ENCODE measurements around the gene GRM7. TPM values are rescaled to one million over a fixed set of nuclear protein-coding genes. Genes with fewer than 3 reads are reported as not detected.

The GRM7 gene
- total and polyA plus RNA-seq, 9 of the 15 experiments (the other 6 are each of a cell fraction or from before 2014, with no cell fraction given): not detected

DNA sequence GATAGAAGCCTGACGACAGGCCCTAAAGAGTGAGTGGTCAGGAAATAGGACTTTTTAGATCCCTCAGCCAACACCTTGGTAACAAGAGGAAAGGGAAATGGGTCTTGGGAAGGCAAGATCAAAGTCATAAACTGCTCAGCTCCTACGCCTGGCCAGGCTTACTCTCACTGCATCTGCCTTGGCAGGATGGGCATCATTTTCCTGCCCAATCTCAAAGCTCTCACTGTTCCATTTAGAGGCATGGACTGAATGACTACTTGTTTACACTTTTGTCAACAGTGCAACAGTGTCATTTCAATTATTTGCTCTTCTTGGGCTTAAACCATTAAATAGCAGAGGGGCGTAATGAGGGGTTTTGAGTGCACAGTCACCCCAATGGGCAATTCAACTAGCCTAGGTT, 808.7 kb downstream of the GRM7 start (continued):
- TF ChIP-seq, protein P1, sequence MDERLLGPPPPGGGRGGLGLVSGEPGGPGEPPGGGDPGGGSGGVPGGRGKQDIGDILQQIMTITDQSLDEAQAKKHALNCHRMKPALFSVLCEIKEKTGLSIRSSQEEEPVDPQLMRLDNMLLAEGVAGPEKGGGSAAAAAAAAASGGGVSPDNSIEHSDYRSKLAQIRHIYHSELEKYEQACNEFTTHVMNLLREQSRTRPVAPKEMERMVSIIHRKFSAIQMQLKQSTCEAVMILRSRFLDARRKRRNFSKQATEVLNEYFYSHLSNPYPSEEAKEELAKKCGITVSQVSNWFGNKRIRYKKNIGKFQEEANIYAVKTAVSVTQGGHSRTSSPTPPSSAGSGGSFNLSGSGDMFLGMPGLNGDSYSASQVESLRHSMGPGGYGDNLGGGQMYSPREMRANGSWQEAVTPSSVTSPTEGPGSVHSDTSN (CRISPR knock-in tag; IDR thresholded peaks at IDR 0.05; ENCODE audit: low read depth): no peak
- TF ChIP-seq, protein P1 (tag; conservative IDR thresholded peaks at IDR 0.05; ENCODE audit: low read depth): no peak
- TF ChIP-seq BRF1 (IDR thresholded peaks at IDR 0.05; ENCODE audit: borderline replicate concordance, extremely low read depth, insufficient read length): no peak

DNA sequence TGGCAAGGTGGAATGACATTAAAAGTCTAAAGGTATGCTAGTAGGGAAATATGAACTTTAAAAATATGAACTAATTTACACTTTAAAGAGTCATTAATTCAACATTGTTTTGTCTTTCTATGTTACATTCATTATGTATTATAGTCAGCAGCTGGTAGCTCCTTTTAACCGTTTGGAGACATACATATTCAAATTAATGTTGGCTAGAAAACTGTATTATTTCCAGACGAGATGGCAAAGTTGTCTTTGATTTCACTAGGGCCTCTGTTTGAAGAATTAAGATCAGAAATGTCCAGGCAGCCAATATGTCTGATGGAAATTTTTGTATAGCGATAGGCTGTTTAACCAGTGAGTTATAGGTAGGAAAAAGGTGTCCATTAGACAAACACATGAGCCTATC, 817.6 kb downstream of the GRM7 start:
- Histone ChIP-seq H3K9ac (ENCODE audit: insufficient read depth in 1 of 2, low read depth in 2 of 2, low read length in 2 of 2) (no peak overlapping the region), H3K36me3 (ENCODE audit: control insufficient read depth, insufficient read depth, low read length) (no peaks in the 10 kb centered on the region), H3K4me2 (ENCODE audit: insufficient read depth, low read length) (no peak overlapping the region), H4K20me1 (replicated peaks; ENCODE audit: control insufficient read depth, insufficient read depth, low read length) (no peaks in the 10 kb centered on the region), H3K27me3 (ENCODE audit: control insufficient read depth in 2 of 2, insufficient read depth in 2 of 2, low read length in 2 of 2) (no peaks in the 10 kb centered on the region), H2AFZ (ENCODE audit: low read depth, low read length) (no peak overlapping the region), H3K4me3 (no peak overlapping the region), H3K9me1 (ENCODE audit: control insufficient read depth, insufficient read depth, low read length) (no peaks in the 10 kb centered on the region), H3K4me1 (replicated peaks in 1 of 2; ENCODE audit: control insufficient read depth in 2 of 2, insufficient read depth in 2 of 2, low read length in 2 of 2) (no peaks in the 10 kb centered on the region), H3K27ac (ENCODE audit: extremely low read depth, low read depth, low read length) (no peak overlapping the region), H3K79me2 (ENCODE audit: control insufficient read depth, insufficient read depth, low read length) (no peaks in the 10 kb centered on the region), H3K9me3 (replicated peaks; ENCODE audit: control insufficient read depth, insufficient read depth, low read depth, low read length) (no peaks in the 10 kb centered on the region; the same call in 1 of the 2 replicates)
- no peak for ATAC-seq
- ChIA-PET POLR2A (no interaction called here), CTCF (ENCODE audit: low intra/inter-chr PET ratio) (no interaction called here)
- intact Hi-C loops (cut with micrococcal nuclease) (no loop called here), in situ Hi-C loops (cut with MboI) (no loop called here)
- WGBS (ENCODE audit: insufficient coverage, low coverage, missing lambda C conversion rate): 4% methylated on average over 3 of the region's 3 CpGs
- FAIRE-seq: no peak
- TF ChIP-seq, protein P2, sequence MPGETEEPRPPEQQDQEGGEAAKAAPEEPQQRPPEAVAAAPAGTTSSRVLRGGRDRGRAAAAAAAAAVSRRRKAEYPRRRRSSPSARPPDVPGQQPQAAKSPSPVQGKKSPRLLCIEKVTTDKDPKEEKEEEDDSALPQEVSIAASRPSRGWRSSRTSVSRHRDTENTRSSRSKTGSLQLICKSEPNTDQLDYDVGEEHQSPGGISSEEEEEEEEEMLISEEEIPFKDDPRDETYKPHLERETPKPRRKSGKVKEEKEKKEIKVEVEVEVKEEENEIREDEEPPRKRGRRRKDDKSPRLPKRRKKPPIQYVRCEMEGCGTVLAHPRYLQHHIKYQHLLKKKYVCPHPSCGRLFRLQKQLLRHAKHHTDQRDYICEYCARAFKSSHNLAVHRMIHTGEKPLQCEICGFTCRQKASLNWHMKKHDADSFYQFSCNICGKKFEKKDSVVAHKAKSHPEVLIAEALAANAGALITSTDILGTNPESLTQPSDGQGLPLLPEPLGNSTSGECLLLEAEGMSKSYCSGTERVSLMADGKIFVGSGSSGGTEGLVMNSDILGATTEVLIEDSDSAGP (CRISPR knock-in tag; IDR thresholded peaks at IDR 0.05): no peak
- TF ChIP-seq ZNF551 (CRISPR knock-in tag; IDR thresholded peaks at IDR 0.05) (no peak), RFX1 (IDR thresholded peaks at IDR 0.05) (no peak), ZNF444 (CRISPR knock-in tag; IDR thresholded peaks at IDR 0.05) (no peak), TRIM24 (IDR thresholded peaks at IDR 0.05) (no peak), MYC (IDR thresholded peaks at IDR 0.05; ENCODE audit: low read depth, low read length) (no peak), MYC (CRISPR knock-in tag; IDR thresholded peaks at IDR 0.05; ENCODE audit: borderline replicate concordance, low read depth) (no peak)
- TF ChIP-seq, protein P3, sequence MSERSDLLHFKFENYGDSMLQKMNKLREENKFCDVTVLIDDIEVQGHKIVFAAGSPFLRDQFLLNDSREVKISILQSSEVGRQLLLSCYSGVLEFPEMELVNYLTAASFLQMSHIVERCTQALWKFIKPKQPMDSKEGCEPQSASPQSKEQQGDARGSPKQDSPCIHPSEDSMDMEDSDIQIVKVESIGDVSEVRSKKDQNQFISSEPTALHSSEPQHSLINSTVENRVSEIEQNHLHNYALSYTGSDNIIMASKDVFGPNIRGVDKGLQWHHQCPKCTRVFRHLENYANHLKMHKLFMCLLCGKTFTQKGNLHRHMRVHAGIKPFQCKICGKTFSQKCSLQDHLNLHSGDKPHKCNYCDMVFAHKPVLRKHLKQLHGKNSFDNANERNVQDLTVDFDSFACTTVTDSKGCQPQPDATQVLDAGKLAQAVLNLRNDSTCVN (CRISPR knock-in tag; IDR thresholded peaks at IDR 0.05): no peak
- TF ChIP-seq, protein P4, sequence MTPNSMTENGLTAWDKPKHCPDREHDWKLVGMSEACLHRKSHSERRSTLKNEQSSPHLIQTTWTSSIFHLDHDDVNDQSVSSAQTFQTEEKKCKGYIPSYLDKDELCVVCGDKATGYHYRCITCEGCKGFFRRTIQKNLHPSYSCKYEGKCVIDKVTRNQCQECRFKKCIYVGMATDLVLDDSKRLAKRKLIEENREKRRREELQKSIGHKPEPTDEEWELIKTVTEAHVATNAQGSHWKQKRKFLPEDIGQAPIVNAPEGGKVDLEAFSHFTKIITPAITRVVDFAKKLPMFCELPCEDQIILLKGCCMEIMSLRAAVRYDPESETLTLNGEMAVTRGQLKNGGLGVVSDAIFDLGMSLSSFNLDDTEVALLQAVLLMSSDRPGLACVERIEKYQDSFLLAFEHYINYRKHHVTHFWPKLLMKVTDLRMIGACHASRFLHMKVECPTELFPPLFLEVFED (CRISPR knock-in tag; conservative IDR thresholded peaks at IDR 0.05): no peak
- no peak for DNase-seq (ENCODE audit: extremely low read depth in 1 of 4, low spot score in 3 of 4)
- no TSS peak for BruUV-seq (replicated peaks)

All from K562 (cell line).